Sciatic nerve (tissue), 2 donors: Measurements from ENCODE around the gene ARHGAP24. TPM values are rescaled to one million over a fixed set of nuclear protein-coding genes. Genes with fewer than 3 reads are reported as not detected.
A peak's percentile ranks its signal among the peaks of the same experiment; 100 is the strongest.
"Not testable (repeated sequence)": the region's sequence is repeated elsewhere in the genome, so short reads cannot be mapped to it uniquely, and the experiment has no call there.

Source experiments
- ATAC-seq: fragments of 200-7000 bp; cut with Tn5 transposase; one replicate; pipeline ENCODE4 v1.9.1; 2020; ENCODE audit warnings: mild to moderate bottlenecking, moderate library complexity
- DNase-seq: peaks from one replicate; pipeline ENCODE4 v3.0.0-alpha.2; 2020; ENCODE audit warnings: low spot score
- intact Hi-C: fragments of 100-400 bp; cut with DNase I; formaldehyde crosslinking; loops from one replicate; pipeline ENCODE4 v1.14.2; 2022
- total RNA-seq: library from RNA; stranded (reverse); fragmentation: NEBNext Ultra II Directional; extraction: Animal tissue kit (Norgen Biotek cat#: 25700); gene quantifications from one replicate; pipeline ENCODE4 v1.2.1, GENCODE V29; 2021
- donor health status: DM: no; HTN: no; CAD: no.
- donor health status: DM: no; HTN: no; CAD: no.

Gene ARHGAP24
- total RNA-seq, 1 donor from 2014 or later = 87.6 TPM

- intact Hi-C loops = no loop called here
- ATAC-seq = no peak
- DNase-seq = no peak
These were observed 2.6 kb downstream of the ARHGAP24 start for GRCh38 chr4:85477534-85477933.

- DNase-seq (no peak), ATAC-seq (no peak)
- intact Hi-C loops = no loop called here
These were observed 3.6 kb downstream of the ARHGAP24 start for GRCh38 chr4:85478576-85478975.

- intact Hi-C loops = no loop called here
- no peak for DNase-seq
- no peak for ATAC-seq
These were observed 7.2 kb downstream of the ARHGAP24 start for GRCh38 chr4:85482010-85482738.

GRCh38 chr4:85486425-85487086 is 11.6 kb downstream of the ARHGAP24 start:
- intact Hi-C loops = no loop called here
- no peak for ATAC-seq
- DNase-seq = no peak

GRCh38 chr4:85488416-85488815 is 13.5 kb downstream of the ARHGAP24 start:
- intact Hi-C loops = no loop called here
- ATAC-seq (no peak), DNase-seq (no peak)

GRCh38 chr4:85489273-85489981 is 14.5 kb downstream of the ARHGAP24 start:
- intact Hi-C loops = no loop called here
- no peak for DNase-seq
- ATAC-seq = no peak

- DNase-seq = no peak
- intact Hi-C loops = no loop called here
- no peak for ATAC-seq
These were observed 16.6 kb downstream of the ARHGAP24 start for GRCh38 chr4:85491527-85491926.

GRCh38 chr4:85492336-85492735 is 17.4 kb downstream of the ARHGAP24 start:
- intact Hi-C loops = no loop called here
- DNase-seq = no peak
- no peak for ATAC-seq

GRCh38 chr4:85495621-85496020 is 20.7 kb downstream of the ARHGAP24 start:
- DNase-seq = no peak
- intact Hi-C loops = no loop called here
- no peak for ATAC-seq

- intact Hi-C loops = no loop called here
- DNase-seq (no peak), ATAC-seq (no peak)
These were observed 21.3 kb downstream of the ARHGAP24 start for GRCh38 chr4:85496126-85496849.

GRCh38 chr4:85496933-85497332 is 22.0 kb downstream of the ARHGAP24 start:
- DNase-seq (no peak), ATAC-seq (no peak)
- intact Hi-C loops = no loop called here

- intact Hi-C loops = no loop called here
- ATAC-seq (peak; percentile 92), DNase-seq (peak; percentile 70)
These were observed 23.3 kb downstream of the ARHGAP24 start for GRCh38 chr4:85498068-85498733.

- no peak for DNase-seq
- ATAC-seq = no peak
- intact Hi-C loops = no loop called here
These were observed 24.6 kb downstream of the ARHGAP24 start for GRCh38 chr4:85499573-85499972.

GRCh38 chr4:85500110-85500867 is 25.3 kb downstream of the ARHGAP24 start:
- no peak for ATAC-seq
- intact Hi-C loops = no loop called here
- no peak for DNase-seq

GRCh38 chr4:85501145-85501544 is 26.2 kb downstream of the ARHGAP24 start:
- intact Hi-C loops, ATAC-seq, DNase-seq: not testable (repeated sequence)

- DNase-seq (no peak), ATAC-seq (no peak)
- intact Hi-C loops = no loop called here
These were observed 33.7 kb downstream of the ARHGAP24 start for GRCh38 chr4:85508654-85509053.

- DNase-seq = no peak
- intact Hi-C loops = no loop called here
- ATAC-seq = no peak
These were observed 35.1 kb downstream of the ARHGAP24 start for GRCh38 chr4:85509882-85510631.

- DNase-seq (no peak), ATAC-seq (no peak)
- intact Hi-C loops = no loop called here
These were observed 35.7 kb downstream of the ARHGAP24 start for GRCh38 chr4:85510632-85510984.
